Ammon's horn (tissue), 1 donor: ENCODE measurements around the gene EVA1C.
"Not testable (repeated sequence)": the region's sequence is repeated elsewhere in the genome, so short reads cannot be mapped to it uniquely, and the experiment has no call there.

Experiments
- DNase-seq: peaks from one replicate; pipeline ENCODE4 v3.0.0-alpha.2; 2016; ENCODE audit warnings: low spot score

The EVA1C gene

GRCh38 chr21:32390537-32391224 is 21.8 kb upstream of the EVA1C start:
- not testable (repeated sequence) for DNase-seq

- no peak for DNase-seq
Observed at GRCh38 chr21:32391755-32392154, 20.8 kb upstream of the EVA1C start.

GRCh38 chr21:32392299-32392879 is 20.1 kb upstream of the EVA1C start:
- DNase-seq = no peak

- DNase-seq = peak; percentile 95
Observed at GRCh38 chr21:32392880-32393676, 19.4 kb upstream of the EVA1C start, which contains the start of gene URB1. TSS of gene URB1 (minus strand) at chr21:32393012. CDS start at chr21:32392910, 102 bp downstream.

GRCh38 chr21:32393677-32394001 is 18.9 kb upstream of the EVA1C start:
- DNase-seq = no peak

GRCh38 chr21:32403201-32403777 is 9.2 kb upstream of the EVA1C start:
- DNase-seq = peak; percentile 86

- no peak for DNase-seq
Observed at GRCh38 chr21:32406405-32406804, 6.1 kb upstream of the EVA1C start.

GRCh38 chr21:32410291-32410690 is 2.2 kb upstream of the EVA1C start:
- DNase-seq = no peak

- DNase-seq = peak; percentile 39
Observed at GRCh38 chr21:32410916-32411315, 1.6 kb upstream of the EVA1C start.

- peak; percentile 86 for DNase-seq
Observed at GRCh38 chr21:32411350-32412161, 950 bp upstream of the EVA1C start.

GRCh38 chr21:32413015-32413504 is 554 bp downstream of the EVA1C start:
- no peak for DNase-seq

- peak; percentile 33 for DNase-seq
Observed at GRCh38 chr21:32413697-32414578, 1.4 kb downstream of the EVA1C start.

- DNase-seq = peak; percentile 71
Observed at GRCh38 chr21:32414579-32415358, 2.3 kb downstream of the EVA1C start.

- no peak for DNase-seq
Observed at GRCh38 chr21:32415451-32416398, 3.2 kb downstream of the EVA1C start.

GRCh38 chr21:32418146-32418545 is 5.6 kb downstream of the EVA1C start:
- DNase-seq = no peak

GRCh38 chr21:32422064-32422463 is 9.6 kb downstream of the EVA1C start:
- no peak for DNase-seq

- DNase-seq = no peak
Observed at GRCh38 chr21:32423320-32424190, 11.0 kb downstream of the EVA1C start.

- DNase-seq = no peak
Observed at GRCh38 chr21:32424191-32424535, 11.7 kb downstream of the EVA1C start.
